Lung (tissue), 12 donors: ENCODE measurements around the gene CHPT1. TPM values are rescaled to one million over a fixed set of nuclear protein-coding genes. Genes with fewer than 3 reads are reported as not detected.

Experiments
- ATAC-seq: fragments of 200-7000 bp; cut with Tn5 transposase; one replicate; pipeline ENCODE4 v1.9.1; 2020; ENCODE audit warnings: moderate number of reproducible peaks; ENCODE audit not compliant: insufficient read depth, low FRiP score
- DNase-seq, 3 donors: peaks; one replicate each; pipeline ENCODE4 v3.0.0-alpha.2; 2013 to 2017
- H3K27ac ChIP-seq, 2 donors: one replicate each; pipeline ENCODE4 v1.5.1; 2013; ENCODE audit warnings: mild to moderate bottlenecking in 2 of 2, moderate library complexity in 2 of 2, control low read depth in 1 of 2, inconsistent platforms in 1 of 2, low read depth in 1 of 2, low read length in 1 of 2
- H3K27me3 ChIP-seq, 3 donors: one replicate each; pipeline ENCODE4 v1.5.1; 2013; ENCODE audit warnings: low read length in 2 of 3; ENCODE audit not compliant: control insufficient read depth in 3 of 3, insufficient read depth in 3 of 3
- H3K36me3 ChIP-seq, 4 donors: one replicate each; pipeline ENCODE4 v1.5.1; 2013; ENCODE audit warnings: low read length in 4 of 4, mild to moderate bottlenecking in 1 of 4, moderate library complexity in 1 of 4; ENCODE audit not compliant: control insufficient read depth in 4 of 4, insufficient read depth in 4 of 4
- H3K4me1 ChIP-seq, 5 donors: one replicate each; pipeline ENCODE4 v1.5.1; 2013; ENCODE audit warnings: low read length in 5 of 5, mild to moderate bottlenecking in 2 of 5, moderate library complexity in 1 of 5; ENCODE audit not compliant: control insufficient read depth in 5 of 5, insufficient read depth in 5 of 5
- H3K4me3 ChIP-seq: one replicate; pipeline ENCODE4 v1.5.1; 2013; ENCODE audit warnings: mild to moderate bottlenecking, control low read depth, moderate library complexity
- H3K9ac ChIP-seq, 2 donors: one replicate each; pipeline ENCODE4 v1.5.1; 2013; ENCODE audit warnings: low read length in 2 of 2, control low read depth in 1 of 2; ENCODE audit not compliant: insufficient read depth in 1 of 2
- H3K9me3 ChIP-seq, 4 donors: one replicate each; pipeline ENCODE4 v1.5.1; 2013; ENCODE audit warnings: low read length in 3 of 4, mild to moderate bottlenecking in 1 of 4, moderate library complexity in 1 of 4; ENCODE audit not compliant: control insufficient read depth in 4 of 4, insufficient read depth in 3 of 4
- WGBS, 2 donors: extraction: QIAGEN DNeasy Blood & Tissue Kit; methylation state at CpG; one replicate each; pipeline ENCODE4 v1.1.7; 2013; 5-methylcytosine and 5-hydroxymethylcytosine counted together
- polyA plus RNA-seq, 2 donors: library from polyadenylated mRNA; stranded (reverse); fragments of 200-250 nt; gene quantifications; one replicate each; pipeline ENCODE4 v1.2.1, GENCODE V29; 2013
- total RNA-seq, 2 donors: library from RNA; depleted of rRNA in 1 of 2; stranded (reverse); fragments of >200 nt in 1 of 2; gene quantifications; one replicate each; pipeline ENCODE4 v1.2.1, GENCODE V29; 2014 to 2021
- TF ChIP-seq, protein P1 (sequence below): IDR thresholded peaks from 2 replicates; pipeline ENCODE4 v1.5.1; 2012; ENCODE audit warnings: mild to moderate bottlenecking; ENCODE audit errors: control extremely low read depth, extremely low read depth
- donor health status: control.
- donor health status: control.
- donor health status: Bipolar disorder and iron deficiency.
- donor health status: healthy.
- donor health status: DM: yes; HTN: yes; CAD: no.

CHPT1 gene
- total and polyA plus RNA-seq, 4 donors: 25.1 to 60.9 (median 41.2) TPM

DNA sequence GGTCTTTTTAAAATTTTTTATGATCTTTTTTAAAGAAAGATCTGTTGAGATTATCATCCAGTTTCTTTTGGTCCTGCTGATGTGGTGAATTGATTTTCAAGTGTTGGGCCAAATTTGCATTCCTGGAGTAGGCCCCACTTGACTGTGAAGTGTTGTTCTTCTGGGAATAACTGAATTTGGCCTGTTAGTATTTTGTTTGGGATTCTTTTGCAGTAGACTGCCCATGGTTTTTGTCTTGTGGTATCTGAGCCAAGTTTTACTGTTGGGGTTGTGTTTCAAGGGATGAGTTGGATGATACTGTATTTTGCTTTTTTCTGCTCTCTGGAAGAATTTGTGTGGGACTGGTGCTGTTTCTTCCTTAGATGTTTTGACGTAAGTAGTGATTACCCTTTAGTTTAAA, 45.8 kb downstream of the CHPT1 start:
- H3K27me3 ChIP-seq: no peaks in the 10 kb centered on the region
- TF ChIP-seq, protein P1, sequence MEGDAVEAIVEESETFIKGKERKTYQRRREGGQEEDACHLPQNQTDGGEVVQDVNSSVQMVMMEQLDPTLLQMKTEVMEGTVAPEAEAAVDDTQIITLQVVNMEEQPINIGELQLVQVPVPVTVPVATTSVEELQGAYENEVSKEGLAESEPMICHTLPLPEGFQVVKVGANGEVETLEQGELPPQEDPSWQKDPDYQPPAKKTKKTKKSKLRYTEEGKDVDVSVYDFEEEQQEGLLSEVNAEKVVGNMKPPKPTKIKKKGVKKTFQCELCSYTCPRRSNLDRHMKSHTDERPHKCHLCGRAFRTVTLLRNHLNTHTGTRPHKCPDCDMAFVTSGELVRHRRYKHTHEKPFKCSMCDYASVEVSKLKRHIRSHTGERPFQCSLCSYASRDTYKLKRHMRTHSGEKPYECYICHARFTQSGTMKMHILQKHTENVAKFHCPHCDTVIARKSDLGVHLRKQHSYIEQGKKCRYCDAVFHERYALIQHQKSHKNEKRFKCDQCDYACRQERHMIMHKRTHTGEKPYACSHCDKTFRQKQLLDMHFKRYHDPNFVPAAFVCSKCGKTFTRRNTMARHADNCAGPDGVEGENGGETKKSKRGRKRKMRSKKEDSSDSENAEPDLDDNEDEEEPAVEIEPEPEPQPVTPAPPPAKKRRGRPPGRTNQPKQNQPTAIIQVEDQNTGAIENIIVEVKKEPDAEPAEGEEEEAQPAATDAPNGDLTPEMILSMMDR: no peak
- H3K36me3 ChIP-seq: peaks cover 10 to 28% (median 16%) of the 10 kb centered on the region in 4 donors
- no peaks in the 10 kb centered on the region for H3K4me1 ChIP-seq
- H3K9me3 ChIP-seq: peaks cover 0 to 2% (median 0%) of the 10 kb centered on the region in 4 donors
- H3K9ac ChIP-seq: no peak overlapping the region
- DNase-seq (no peak), ATAC-seq (no peak)
- H3K4me3 ChIP-seq: no peak overlapping the region
- no peak overlapping the region for H3K27ac ChIP-seq
- WGBS, 2 donors: 86 to 90% methylated on average over 1 of the region's 1 CpG

DNA sequence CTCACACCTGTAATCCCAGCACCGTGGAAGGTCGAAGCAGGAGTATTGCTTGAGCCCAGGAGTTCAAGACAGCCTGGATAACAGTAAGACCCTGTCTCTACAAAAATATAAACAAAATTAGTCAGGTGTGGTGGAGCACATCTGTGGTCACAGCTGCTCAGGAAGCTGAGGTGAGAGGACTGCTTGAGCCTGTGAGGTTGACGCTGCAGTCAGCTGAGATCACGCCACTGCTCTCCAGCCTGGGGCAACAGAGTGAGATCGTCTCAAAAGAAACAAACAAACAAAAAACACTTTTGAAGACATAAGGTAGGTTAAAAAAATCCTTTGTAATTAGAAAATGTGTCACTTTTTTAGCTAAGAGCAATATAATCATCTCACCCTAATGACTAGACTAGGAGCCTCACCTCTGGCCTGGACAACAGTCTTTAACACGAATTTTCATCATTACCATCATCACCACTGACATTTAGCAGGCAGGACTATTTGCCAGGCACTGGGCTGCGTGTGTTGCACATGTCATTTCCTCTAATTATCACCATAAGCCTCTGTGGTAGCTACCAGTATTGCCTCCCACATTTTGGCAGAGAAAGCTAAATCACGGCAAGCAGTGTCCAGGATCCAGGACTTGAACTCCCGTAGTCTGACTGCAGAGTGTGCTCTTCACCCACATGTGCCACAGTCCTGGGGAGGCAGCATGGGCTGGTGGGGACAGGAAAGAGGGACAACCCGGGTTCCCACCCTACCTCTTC, 46.5 kb downstream of the CHPT1 start:
- no peaks in the 10 kb centered on the region for H3K4me1 ChIP-seq
- TF ChIP-seq, protein P1: no peak
- no peak overlapping the region for H3K9ac ChIP-seq
- H3K9me3 ChIP-seq: peaks cover 0 to 2% (median 0%) of the 10 kb centered on the region in 4 donors
- H3K36me3 ChIP-seq: peaks cover 10 to 27% (median 17%) of the 10 kb centered on the region in 4 donors
- no peak for ATAC-seq
- H3K27ac ChIP-seq: no peak overlapping the region
- no peak overlapping the region for H3K4me3 ChIP-seq
- H3K27me3 ChIP-seq: no peaks in the 10 kb centered on the region
- no peak for DNase-seq
- WGBS, 2 donors: 86 to 87% methylated on average over 10 of the region's 10 CpGs

GRCh38 chr12:101745481-101745880, 48.0 kb downstream of the CHPT1 start:
- H3K27me3 ChIP-seq: no peaks in the 10 kb centered on the region
- no peaks in the 10 kb centered on the region for H3K9me3 ChIP-seq
- TF ChIP-seq, protein P1: no peak
- no peaks in the 10 kb centered on the region for H3K4me1 ChIP-seq
- H3K27ac ChIP-seq: no peak overlapping the region
- 84 to 87% methylated on average over 3 of the region's 3 CpGs for WGBS, 2 donors
- ATAC-seq (no peak), DNase-seq (no peak)
- no peak overlapping the region for H3K9ac ChIP-seq
- peaks cover 5 to 28% (median 19%) of the 10 kb centered on the region in 4 donors for H3K36me3 ChIP-seq
- no peak overlapping the region for H3K4me3 ChIP-seq

DNA sequence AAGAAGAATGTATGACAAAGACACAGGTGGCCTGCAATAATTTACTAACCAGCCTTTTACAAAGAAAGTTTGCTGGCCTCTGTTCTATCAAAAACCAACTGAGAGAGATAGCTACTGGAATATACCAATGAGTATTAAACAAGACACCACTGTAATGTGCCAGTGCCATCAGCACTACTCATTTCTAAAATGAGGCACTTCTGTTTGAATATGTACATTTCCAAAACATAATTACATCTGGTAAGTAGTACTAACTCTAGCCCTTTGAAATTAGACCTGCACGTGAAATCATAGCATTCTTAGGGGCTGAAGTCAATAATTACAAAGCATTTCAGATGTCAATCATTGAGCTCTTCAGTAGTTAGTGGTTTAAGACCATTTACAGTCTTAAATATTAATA, 48.8 kb downstream of the CHPT1 start:
- no peak for DNase-seq
- 79 to 91% methylated on average over 1 of the region's 1 CpG for WGBS, 2 donors
- ATAC-seq: no peak
- Histone ChIP-seq H3K9ac (no peak overlapping the region), H3K4me1 (no peaks in the 10 kb centered on the region), H3K27ac (no peak overlapping the region), H3K4me3 (no peak overlapping the region), H3K9me3 (no peaks in the 10 kb centered on the region), H3K27me3 (no peaks in the 10 kb centered on the region), H3K36me3 (peaks cover 7 to 27% (median 20%) of the 10 kb centered on the region in 4 donors)
- TF ChIP-seq, protein P1: no peak
